HG03097 (cell line): Measurements from ENCODE around the gene HES2.
"Not testable (repeated sequence)": the region's sequence is repeated elsewhere in the genome, so short reads cannot be mapped to it uniquely, and the experiment has no call there.

Experiments
- ATAC-seq: cut with Tn5 transposase; IDR thresholded peaks from one replicate; pipeline ENCODE4 v1.9.1; 2021; ENCODE audit not compliant: unreplicated experiment, low FRiP score

HES2 gene

DNA sequence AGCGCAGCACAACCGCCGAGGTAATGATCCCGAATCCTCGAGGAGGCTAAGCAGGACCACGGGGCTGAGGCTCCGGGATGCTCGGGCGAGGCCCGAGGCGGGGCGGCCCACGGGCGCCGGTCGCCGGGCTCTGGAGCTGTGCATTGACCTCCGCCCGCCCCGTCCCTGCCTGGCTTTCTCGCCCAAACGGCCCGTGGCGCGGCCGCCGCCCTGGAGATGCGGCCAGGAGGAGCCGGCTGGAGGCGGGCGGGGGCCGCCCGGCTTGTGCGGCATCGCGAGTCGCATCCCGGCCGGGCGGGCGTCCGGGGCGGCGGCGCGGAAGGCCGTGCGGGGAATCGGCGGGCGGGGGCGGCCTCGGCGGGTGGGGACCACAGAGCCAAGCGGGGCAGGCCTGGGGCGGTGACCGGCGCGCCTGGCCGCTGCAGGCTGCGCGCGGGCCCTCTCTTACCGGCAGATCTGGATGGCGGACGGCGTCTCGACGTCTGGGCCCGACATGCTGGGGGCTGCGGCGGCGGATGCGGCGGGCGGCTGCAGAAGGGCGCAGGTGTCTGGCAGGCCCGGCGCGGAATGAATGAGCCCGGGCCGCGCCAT is 26.8 kb downstream of the HES2 start:
- no peak for ATAC-seq

DNA sequence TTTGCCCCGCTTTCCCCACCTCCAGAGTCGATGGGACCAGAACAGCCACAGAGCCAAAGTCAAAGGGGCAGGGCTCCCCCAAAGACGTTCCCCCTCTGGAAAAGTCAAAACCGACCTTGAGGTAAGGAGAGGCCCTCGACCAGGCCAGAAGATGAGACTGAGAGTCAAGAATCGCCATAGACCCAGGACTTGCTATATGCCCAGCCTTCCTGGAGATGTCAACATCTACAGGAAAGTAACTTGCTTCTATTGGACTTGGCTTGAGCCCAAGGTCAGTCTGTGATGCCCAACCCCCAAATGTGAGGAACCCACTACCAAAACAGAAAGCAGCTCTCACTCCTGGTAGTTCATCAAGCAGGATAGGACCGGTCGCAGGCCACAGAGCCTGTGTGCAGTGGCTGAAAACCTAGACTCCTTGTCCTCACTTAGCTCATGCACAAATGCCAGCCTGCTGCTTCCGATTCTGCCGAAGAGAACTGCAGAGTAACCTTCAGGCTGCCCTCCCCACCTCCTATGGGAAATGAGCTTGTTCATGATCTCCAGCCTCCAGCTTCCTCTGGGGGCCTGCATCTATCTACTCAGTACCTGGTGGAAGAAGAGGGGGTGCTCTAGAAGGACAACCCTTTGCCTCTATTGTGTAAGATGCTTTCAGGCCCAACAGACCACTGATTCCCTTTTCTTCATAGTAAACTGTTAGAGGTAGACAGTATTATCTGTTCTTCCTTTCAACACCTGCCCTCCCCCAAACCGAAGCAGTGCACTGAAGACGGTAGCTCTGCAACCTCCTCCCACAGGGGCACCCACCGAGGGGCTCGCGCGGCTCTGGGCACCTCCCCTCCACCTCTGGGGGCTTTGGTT is 27.5 kb downstream of the HES2 start:
- ATAC-seq = no peak

DNA sequence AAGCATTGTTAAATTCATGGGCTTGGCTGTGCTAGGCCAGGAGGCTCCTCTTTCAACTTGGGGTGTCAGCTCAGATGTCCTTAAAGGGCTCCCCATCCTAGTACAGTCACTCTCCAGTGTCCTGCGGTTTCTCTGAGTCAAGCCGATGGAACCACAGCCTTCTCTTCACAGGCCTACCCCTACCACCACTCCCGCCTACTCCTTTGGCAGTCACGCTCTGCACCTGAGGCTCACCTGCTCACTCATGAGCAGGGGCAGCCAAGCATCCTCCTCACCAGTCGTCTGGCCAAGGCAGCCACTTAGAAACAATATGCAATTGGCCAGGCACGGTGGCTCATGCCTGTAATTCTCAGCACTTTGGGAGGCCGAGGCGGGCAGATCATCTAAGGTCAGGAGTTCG is 29.7 kb downstream of the HES2 start:
- no peak for ATAC-seq

DNA sequence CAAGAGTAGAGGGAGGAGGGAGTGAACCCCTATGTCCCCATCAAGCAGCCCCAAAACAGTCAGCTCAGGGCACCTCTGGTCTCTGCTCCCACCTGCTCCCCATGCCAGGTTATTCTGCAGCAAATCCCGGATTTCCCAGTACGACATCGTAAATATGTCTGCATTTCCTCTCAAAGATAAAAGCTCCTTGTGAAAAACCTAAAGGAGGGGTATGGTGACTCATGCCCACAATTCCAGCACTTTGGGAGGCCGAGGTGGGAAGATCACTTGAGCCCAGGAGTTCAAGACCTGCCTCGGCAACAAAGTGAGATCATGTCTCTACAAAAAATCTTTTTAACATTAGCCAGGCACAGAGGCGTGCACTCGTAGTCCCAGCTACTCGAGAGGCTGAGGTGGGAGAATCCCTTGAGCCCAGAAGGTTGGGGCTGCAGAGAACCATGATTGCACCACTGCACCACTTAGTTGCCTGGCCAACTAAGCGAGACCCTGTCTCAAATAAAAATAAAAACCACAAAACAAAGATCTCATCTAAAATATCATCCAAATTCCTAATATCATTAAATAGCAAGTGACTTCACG is 33.3 kb downstream of the HES2 start:
- no peak for ATAC-seq

DNA sequence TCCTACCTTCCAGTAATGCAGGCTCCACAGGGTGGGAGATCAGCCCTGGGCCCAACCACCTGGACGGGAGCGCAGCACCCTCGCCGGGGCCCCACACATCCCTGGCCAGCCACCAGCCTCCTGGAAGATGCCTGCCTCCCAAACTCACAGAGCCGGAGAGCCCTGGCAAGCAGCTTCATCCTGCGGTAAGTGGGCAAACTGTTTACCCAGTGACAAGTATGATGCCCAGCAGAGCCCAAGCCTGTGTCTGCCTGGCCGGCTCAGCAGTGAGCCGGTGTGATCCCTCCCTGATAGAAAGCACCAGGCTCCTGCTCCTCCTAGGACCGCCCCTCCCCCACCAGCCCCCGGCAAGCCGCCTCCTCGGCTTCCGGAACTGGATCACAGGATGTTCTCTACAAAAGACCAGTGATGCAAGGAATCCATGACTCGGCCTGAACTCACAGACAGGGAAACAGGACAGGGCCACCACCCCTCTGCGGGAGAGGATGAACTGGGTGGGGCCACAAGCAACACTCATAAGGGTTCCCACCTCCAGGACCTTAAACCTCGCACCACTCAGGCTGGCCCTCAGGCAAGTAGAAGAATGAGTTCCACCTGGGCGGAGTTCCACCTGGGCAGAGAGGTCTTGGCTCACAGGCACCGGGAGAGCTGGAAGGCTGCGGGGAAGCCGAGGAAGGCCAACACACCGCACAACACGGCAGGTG is 34.1 kb downstream of the HES2 start:
- no peak for ATAC-seq

DNA sequence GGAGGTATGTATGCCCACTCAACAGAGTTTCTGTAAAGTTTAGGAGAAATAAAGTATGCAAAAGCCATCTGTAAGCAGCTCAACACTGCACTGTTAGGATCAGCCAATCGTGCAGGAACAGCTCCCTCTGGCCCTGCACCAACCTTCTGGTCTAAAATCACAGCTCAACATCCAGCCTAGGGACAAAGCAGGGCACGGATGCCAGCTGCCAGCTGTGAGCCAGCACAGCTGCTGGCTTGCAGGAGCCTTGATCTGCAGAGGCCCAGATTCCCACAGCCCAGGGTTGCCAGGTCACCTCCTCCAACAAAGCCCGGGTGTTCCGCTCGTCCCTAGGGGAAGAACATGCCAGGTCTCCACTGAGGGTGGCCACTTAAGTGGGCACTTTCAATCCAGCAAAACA is 34.8 kb downstream of the HES2 start:
- no peak for ATAC-seq

DNA sequence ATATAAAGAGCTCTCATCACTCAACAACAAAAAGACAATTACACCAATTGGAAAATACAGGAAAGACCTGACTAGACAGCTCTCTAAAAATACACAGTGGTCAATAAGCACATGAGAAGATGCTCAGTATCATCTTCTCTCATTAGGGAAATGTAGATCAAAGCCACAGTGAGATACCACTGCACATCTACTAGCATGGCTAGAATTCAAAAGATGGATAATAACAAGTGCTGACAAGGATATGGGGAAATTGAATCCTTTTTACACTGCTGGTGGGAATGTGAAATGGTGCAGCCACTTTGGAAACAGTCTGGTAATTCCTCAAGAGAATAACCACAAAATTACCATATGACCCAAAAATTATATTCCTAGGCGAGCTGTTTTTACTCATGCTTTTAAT is 35.6 kb downstream of the HES2 start:
- no peak for ATAC-seq

DNA sequence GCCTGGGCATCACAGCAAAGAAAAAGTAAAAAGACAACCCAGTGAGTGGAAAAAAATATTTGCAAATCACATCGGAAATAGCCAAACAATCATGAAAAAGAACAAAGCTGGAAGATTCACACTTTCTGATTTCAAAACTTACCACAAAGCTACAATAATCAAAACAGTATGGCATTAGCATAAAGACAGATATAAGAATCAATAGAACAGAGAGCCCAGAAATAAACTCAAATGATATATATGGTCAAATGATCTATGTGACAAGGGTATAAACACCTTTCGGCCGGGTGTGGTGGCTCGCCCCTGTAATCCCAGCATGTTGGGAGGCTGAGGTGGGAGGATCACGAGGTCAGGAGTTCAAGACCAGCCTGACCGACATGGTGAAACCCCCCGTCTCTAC is 39.7 kb downstream of the HES2 start:
- no peak for ATAC-seq

DNA sequence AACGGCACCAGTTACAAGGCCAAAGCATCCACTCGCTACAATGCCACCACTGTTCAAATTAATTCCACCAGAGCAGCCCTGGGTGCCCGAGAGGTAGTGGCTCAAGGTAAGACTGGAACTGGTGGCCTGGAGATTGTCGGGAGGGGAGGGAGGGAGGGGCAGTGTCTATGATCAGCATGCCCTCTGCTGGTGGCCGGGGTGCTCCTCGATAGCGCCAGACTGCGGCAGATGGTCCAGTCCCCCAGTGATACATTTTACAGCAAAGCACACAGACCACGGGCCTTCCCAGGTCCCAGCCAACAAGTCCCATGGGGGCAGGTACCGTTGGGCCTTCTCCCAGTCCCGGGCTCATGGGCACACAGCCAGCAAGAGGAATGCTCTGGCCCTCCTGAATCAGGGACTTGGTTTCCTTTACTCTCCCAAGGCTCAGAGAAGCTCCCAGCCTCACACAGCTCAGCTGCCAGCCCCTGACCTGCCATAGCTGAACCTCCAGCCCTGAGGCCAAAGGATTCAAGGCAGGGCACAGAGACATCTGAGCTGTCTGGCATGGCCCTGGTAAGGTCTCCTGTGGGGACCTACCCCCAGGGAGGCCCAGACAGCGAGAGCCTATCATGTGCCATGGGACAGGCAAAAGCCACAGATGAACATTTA is 41.5 kb downstream of the HES2 start:
- no peak for ATAC-seq

DNA sequence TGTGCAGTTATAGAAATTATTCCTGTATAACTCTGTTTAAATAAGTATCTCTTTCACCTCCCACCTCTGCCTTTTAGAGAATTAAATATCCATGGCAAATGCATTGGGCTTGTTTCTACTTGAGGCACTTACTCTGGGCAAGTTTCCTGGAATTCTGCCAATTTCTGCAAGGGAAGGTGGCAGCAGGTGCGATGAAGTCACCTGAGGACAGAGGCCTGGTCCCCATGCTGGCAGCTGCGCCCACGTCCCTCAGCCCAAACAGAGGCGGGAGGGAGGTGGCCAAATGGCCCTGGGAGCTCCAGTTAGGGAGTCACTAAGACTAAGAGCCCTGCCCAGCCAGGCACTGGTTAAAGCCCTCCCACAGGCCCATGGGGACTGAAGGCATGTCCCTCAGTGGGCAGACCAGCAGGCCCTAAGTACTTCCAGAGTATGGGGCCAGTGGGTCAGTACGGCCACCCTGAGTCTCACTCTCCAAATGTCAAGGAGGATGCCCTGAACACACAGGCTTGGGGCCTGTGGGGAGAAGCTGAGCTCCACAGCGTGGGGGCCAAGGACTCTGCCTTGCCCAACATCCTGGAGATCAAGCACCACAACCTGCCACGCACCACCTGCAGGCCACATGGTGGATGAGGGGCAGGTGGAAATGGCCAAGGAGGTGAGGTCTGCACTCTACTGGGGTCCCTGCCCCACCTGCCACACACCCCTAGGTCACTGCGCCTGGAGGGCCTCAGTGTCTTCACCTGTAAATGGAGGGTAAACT is 45.6 kb downstream of the HES2 start:
- no peak for ATAC-seq

DNA sequence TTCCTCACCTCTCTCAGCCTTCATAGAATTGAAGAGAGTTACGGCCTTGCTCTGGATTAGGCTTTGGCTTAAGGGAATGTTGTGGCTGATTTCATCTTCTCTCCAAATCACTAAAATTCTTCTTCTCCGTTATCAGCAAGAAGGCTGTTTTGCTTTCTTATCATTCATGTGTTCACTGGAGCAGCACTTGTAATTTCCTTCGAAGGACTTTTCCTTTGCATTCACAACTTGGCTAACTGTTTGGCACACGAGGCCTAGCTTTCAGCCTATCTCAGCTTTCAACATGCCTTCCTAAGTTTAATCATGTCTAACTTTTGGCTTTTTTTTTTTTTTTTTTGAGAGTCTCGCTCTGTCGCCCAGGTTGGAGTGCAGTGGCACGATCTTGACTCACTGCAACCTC is 47.5 kb downstream of the HES2 start:
- ATAC-seq = not testable (repeated sequence)

DNA sequence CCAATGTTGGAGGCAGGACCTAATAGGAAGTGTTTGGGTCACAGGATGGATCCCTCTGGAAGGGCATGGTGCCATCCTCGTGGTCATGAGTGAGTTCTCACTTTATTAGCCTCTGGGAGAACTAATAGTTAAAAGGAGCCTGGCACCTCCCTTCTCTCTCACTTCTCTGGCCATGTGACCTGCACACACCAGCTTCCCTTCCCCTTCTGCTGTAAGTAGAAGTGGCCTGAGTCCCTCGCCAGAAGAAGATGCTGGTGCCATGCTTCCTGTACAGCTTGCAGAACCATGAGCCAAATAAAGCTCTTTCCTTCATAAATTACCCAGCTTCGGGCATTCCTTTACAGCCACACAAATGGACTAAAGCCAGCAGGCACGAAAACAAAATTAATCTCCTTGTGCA is 49.7 kb downstream of the HES2 start:
- no peak for ATAC-seq

DNA sequence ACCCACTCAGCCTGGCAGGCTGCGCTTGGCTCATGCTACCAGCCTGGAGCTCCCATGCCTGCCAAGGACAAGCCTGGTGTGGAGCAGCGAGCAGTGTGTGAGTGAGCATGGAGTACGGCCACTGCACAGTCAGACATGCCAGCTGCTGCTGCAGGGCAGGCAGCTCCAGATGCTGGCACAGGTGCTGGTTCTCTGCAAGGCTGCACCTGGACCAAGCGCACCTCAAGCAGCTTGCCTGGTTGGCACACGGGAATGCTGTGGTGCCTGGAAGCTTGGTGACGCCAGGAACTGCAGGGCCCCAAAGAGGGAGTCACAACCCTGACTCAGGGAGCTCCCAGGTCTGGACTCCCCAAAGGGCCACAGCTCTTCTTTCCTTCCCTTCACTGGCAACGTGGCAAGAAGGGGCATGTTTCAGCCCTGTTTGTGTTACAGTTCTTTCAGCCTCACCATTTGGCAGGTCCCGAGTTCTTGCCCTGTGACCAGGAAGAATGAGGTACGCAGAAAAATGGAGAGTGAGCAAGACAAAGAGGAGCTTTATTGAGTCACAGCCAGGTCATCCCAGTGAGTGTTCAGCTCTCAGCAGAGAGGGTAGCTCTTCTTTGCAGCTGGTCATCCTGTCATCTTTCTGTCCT is 52.2 kb downstream of the HES2 start:
- ATAC-seq = no peak

DNA sequence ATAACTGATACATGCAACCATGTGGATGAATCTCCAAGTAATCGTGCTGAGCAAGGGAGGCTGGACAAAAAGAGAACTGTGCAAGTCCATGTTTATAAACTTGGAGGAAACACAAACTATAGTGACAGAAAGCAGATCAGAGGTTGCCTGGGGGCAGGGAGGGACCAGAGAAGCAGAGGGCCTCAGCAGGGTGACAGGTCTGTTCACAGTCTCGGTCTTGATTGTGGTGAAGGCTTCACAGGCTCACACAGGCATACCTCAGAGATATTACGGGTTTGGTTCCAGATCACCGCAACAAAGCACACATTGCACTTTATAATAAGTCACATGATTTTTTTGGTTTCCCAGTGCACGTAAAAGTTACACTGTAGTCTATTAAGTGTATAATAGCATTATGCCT is 54.7 kb downstream of the HES2 start:
- no peak for ATAC-seq

DNA sequence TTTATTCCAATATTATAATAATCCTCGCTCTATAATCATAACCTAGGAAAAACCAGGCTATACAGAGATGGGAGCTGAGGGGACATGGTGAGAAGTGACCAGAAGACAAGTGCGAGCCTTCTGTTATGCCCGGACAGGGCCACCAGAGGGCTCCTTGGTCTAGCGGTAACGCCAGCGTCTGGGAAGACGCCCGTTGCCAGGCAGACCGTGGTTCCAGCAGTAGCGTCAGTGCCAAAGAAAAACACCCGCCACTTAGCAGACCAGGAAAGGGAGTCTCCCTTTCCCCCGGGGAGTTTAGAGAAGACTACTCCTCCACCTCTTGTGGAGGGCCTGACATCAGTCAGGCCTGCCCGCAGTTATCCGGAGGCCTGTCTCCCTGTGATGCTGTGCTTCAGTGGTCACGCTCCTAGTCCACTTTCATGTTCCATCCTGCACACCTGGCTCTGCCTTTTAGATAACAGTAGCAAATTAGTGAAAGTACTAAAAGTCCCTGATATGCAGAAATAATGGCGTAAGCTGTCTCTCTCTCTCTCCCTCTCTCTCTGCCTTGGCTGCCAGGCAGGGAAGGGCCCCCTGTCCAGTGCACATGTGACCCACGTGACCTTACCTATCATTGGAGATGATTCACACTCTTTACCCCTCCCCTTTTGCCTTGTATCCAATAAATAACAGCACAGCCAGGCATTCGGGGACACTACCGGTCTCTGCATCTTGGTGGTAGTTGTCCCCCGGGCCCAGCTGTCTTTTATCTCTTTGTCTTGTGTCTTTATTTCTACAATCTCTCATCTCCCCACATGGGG is 56.4 kb downstream of the HES2 start:
- ATAC-seq = not testable (repeated sequence)
